H1 (cell line): ENCODE data around the gene TSHR. TPM values are rescaled to one million over a fixed set of nuclear protein-coding genes. Genes with fewer than 3 reads are reported as not detected.

Source experiments
- CTCF ChIA-PET: fragments of 300-600 bp; sonication (Branson Sonifier 250); formaldehyde crosslinking; loops from one replicate; lab custom pipeline; 2021; ENCODE audit not compliant: partially characterized antibody; lab: Charles Lee
- POLR2A ChIA-PET: fragments of 300-600 bp; sonication (Branson Sonifier 250); formaldehyde crosslinking; loops from one replicate; lab custom pipeline; 2021; ENCODE audit warnings: inconsistent platforms; ENCODE audit not compliant: partially characterized antibody; lab: Charles Lee
- DNase-seq, 2 experiments: peaks; one replicate each; pipeline versions ENCODE4 v3.0.0 to v3.0.0-alpha.2; 2010 to 2022; ENCODE audit warnings: low spot score in 2 of 2, low read depth in 1 of 2, mixed read lengths in 1 of 2
- FAIRE-seq: peaks from 2 replicates; lab custom pipeline; 2011; peaks lifted over from hg19 to GRCh38; lab: Jason Lieb, UNC
- H2AFZ ChIP-seq: 2 replicates; pipeline ENCODE4 v1.8.1; 2012; ENCODE audit warnings: low read length, inconsistent platforms
- H2AK5ac ChIP-seq: 2 replicates; pipeline ENCODE4 v1.6.1; 2013; ENCODE audit warnings: low read depth, low read length
- H2BK120ac ChIP-seq: replicated peaks from 2 replicates; pipeline ENCODE3; 2013; ENCODE audit warnings: low read depth, low read length, inconsistent platforms
- H2BK12ac ChIP-seq: 2 replicates; pipeline ENCODE4 v1.6.1; 2013; ENCODE audit warnings: low read depth, low read length
- H2BK15ac ChIP-seq: 2 replicates; pipeline ENCODE4 v1.6.1; 2013; ENCODE audit warnings: low read length
- H2BK20ac ChIP-seq: 2 replicates; pipeline ENCODE4 v1.6.1; 2013; ENCODE audit warnings: low read length
- H2BK5ac ChIP-seq: 2 replicates; pipeline ENCODE4 v1.6.1; 2013; ENCODE audit warnings: low read depth, low read length
- H3K14ac ChIP-seq: 2 replicates; pipeline ENCODE4 v1.6.1; 2013; ENCODE audit warnings: inconsistent platforms; ENCODE audit not compliant: insufficient read length
- H3K18ac ChIP-seq: 2 replicates; pipeline ENCODE4 v1.6.1; 2013; ENCODE audit warnings: low read length; ENCODE audit errors: extremely low read depth
- H3K23ac ChIP-seq: 2 replicates; pipeline ENCODE4 v1.6.1; 2013; ENCODE audit warnings: inconsistent platforms; ENCODE audit not compliant: insufficient read length
- H3K23me2 ChIP-seq: 2 replicates; pipeline ENCODE4 v1.6.1; 2013; ENCODE audit warnings: low read depth, low read length
- H3K27ac ChIP-seq: 2 replicates; pipeline ENCODE4 v1.6.1; 2011; ENCODE audit warnings: low read depth, low read length, inconsistent platforms
- H3K27me3 ChIP-seq, 4 experiments: replicated peaks in 1 of 4; 1 replicate in 1 of 4; 2 replicates in 3 of 4; pipeline versions ENCODE4 v1.6.1 to v1.8.1; 2011 to 2013; ENCODE audit warnings: low read length in 3 of 4, mild to moderate bottlenecking in 3 of 4, inconsistent platforms in 2 of 4, mixed read lengths in 2 of 4, moderate library complexity in 1 of 4; ENCODE audit not compliant: control insufficient read depth in 3 of 4, insufficient read depth in 3 of 4; ENCODE audit errors: extremely low read depth in 1 of 4
- H3K36me3 ChIP-seq, 4 experiments: 2 replicates each; pipeline versions ENCODE4 v1.6.1 to v1.8.1; 2011 to 2013; ENCODE audit warnings: mild to moderate bottlenecking in 4 of 4, low read length in 3 of 4, moderate library complexity in 2 of 4, control low read depth in 1 of 4, inconsistent platforms in 1 of 4; ENCODE audit not compliant: insufficient read depth in 4 of 4, control insufficient read depth in 2 of 4
- H3K4ac ChIP-seq: replicated peaks from 2 replicates; pipeline ENCODE3; 2013; ENCODE audit warnings: low read length, low read depth, mixed read lengths, inconsistent platforms; ENCODE audit not compliant: insufficient read length
- H3K4me1 ChIP-seq, 4 experiments: replicated peaks in 1 of 4; 1 replicate in 1 of 4; 2 replicates in 3 of 4; pipeline versions ENCODE4 v1.6.1 to v1.8.1; 2011 to 2013; ENCODE audit warnings: low read length in 3 of 4, inconsistent platforms in 2 of 4, mixed read lengths in 1 of 4; ENCODE audit not compliant: insufficient read depth in 4 of 4, control insufficient read depth in 3 of 4
- H3K4me2 ChIP-seq, 2 experiments: 2 replicates each; pipeline versions ENCODE4 v1.6.1 to v1.8.1; 2011 to 2013; ENCODE audit warnings: low read depth in 2 of 2, low read length in 2 of 2, control low read depth in 1 of 2, inconsistent platforms in 1 of 2, mild to moderate bottlenecking in 1 of 2; ENCODE audit not compliant: insufficient read depth in 1 of 2
- H3K4me3 ChIP-seq, 4 experiments: fragments of 200-600, 300-600 bp in 1 of 4; sonication (generic), shearing (Covaris generic), sonication (Bioruptor Twin) in 1 of 4; 2 replicates each; pipeline versions ENCODE4 v1.5.1 to v1.8.1; 2011 to 2016; ENCODE audit warnings: low read length in 4 of 4, low read depth in 3 of 4, control low read depth in 2 of 4, inconsistent platforms in 2 of 4, mild to moderate bottlenecking in 2 of 4, mixed read lengths in 1 of 4, moderate library complexity in 1 of 4; ENCODE audit not compliant: insufficient read depth in 2 of 4; ENCODE audit errors: extremely low read depth in 1 of 4
- H3K56ac ChIP-seq: replicated peaks from 2 replicates; pipeline ENCODE3; 2013; ENCODE audit warnings: low read depth, mild to moderate bottlenecking, mixed read lengths, low read length, inconsistent platforms; ENCODE audit not compliant: insufficient read length
- H3K79me1 ChIP-seq: 2 replicates; pipeline ENCODE4 v1.6.1; 2013; ENCODE audit warnings: low read depth, low read length, control low read depth
- H3K79me2 ChIP-seq, 2 experiments: 2 replicates each; pipeline versions ENCODE4 v1.6.1 to v1.8.1; 2012 to 2013; ENCODE audit warnings: low read length in 2 of 2, mild to moderate bottlenecking in 2 of 2, inconsistent platforms in 1 of 2; ENCODE audit not compliant: insufficient read depth in 2 of 2, control insufficient read depth in 1 of 2
- H3K9ac ChIP-seq, 4 experiments: replicated peaks in 1 of 4; 1 replicate in 1 of 4; 2 replicates in 3 of 4; pipeline versions ENCODE4 v1.6.1 to v1.8.1; 2011 to 2013; ENCODE audit warnings: low read depth in 3 of 4, low read length in 3 of 4, control low read depth in 2 of 4, mild to moderate bottlenecking in 2 of 4, moderate library complexity in 2 of 4, inconsistent platforms in 1 of 4; ENCODE audit errors: extremely low read depth in 1 of 4
- H3K9me3 ChIP-seq, 2 experiments: 2 replicates each; pipeline versions ENCODE4 v1.6.1 to v1.8.1; 2012 to 2013; ENCODE audit warnings: mild to moderate bottlenecking in 2 of 2, moderate library complexity in 2 of 2, control low read depth in 1 of 2, inconsistent platforms in 1 of 2, low read depth in 1 of 2, low read length in 1 of 2, mixed read lengths in 1 of 2; ENCODE audit not compliant: insufficient read depth in 2 of 2
- H4K20me1 ChIP-seq, 2 experiments: replicated peaks in 1 of 2; 2 replicates each; pipeline versions ENCODE3 to v1.8.1; 2011 to 2013; ENCODE audit warnings: inconsistent platforms in 2 of 2, low read length in 2 of 2, mild to moderate bottlenecking in 1 of 2; ENCODE audit not compliant: insufficient read depth in 2 of 2, control insufficient read depth in 1 of 2
- H4K5ac ChIP-seq: 2 replicates; pipeline ENCODE4 v1.6.1; 2013; ENCODE audit warnings: low read length, low read depth, mixed read lengths, inconsistent platforms; ENCODE audit not compliant: insufficient read length
- H4K8ac ChIP-seq: 2 replicates; pipeline ENCODE4 v1.8.0; 2013; ENCODE audit warnings: mild to moderate bottlenecking, moderate library complexity, low read length, inconsistent platforms; ENCODE audit not compliant: insufficient read depth; ENCODE audit errors: extremely low read depth
- H4K91ac ChIP-seq: replicated peaks from 2 replicates; pipeline ENCODE3; 2013; ENCODE audit warnings: low read length, mixed read lengths, inconsistent platforms; ENCODE audit not compliant: insufficient read length
- EP300 ChIP-seq, 2 experiments: IDR thresholded peaks; 1 replicate in 1 of 2; 2 replicates in 1 of 2; pipeline ENCODE4 v1.6.1; 2011 to 2012; ENCODE audit warnings: low read depth in 2 of 2, low read length in 2 of 2, mild to moderate bottlenecking in 2 of 2, borderline replicate concordance in 1 of 2, inconsistent platforms in 1 of 2, moderate library complexity in 1 of 2
- EZH2 ChIP-seq: fragments of 200-600 bp; sonication (generic); IDR thresholded peaks from 2 replicates; pipeline ENCODE4 v1.7.1; 2012; ENCODE audit warnings: low read depth, mild to moderate bottlenecking, moderate library complexity, low read length, inconsistent platforms; ENCODE audit not compliant: severe bottlenecking
- HDAC6 ChIP-seq: IDR thresholded peaks from one replicate; pipeline ENCODE4 v1.7.1; 2012; ENCODE audit warnings: low read depth, mild to moderate bottlenecking, inconsistent platforms, low read length, moderate library complexity
- JUND ChIP-seq: IDR thresholded peaks from 2 replicates; pipeline ENCODE4 v1.6.1; 2011; ENCODE audit warnings: mild to moderate bottlenecking, improper control_type of control experiment, low read length
- NRF1 ChIP-seq: IDR thresholded peaks from 2 replicates; pipeline ENCODE4 v1.6.1; 2011; ENCODE audit warnings: mild to moderate bottlenecking, low read depth, low read length, improper control_type of control experiment
- PHF8 ChIP-seq: fragments of 200-600 bp; sonication (generic); conservative IDR thresholded peaks from 2 replicates; pipeline ENCODE4 v1.7.1; 2012; ENCODE audit warnings: low read depth, mild to moderate bottlenecking, inconsistent platforms, low read length, moderate library complexity
- POLR2AphosphoS5 ChIP-seq: IDR thresholded peaks from 2 replicates; pipeline ENCODE4 v1.6.1; 2011; ENCODE audit warnings: low read depth, low read length
- RNF2 ChIP-seq: fragments of 200-900, 300-1000 bp; sonication (generic); IDR thresholded peaks from 2 replicates; pipeline ENCODE4 v1.7.1; 2016; ENCODE audit warnings: borderline replicate concordance, low read depth, mild to moderate bottlenecking, antibody characterized with exemption, low read length; ENCODE audit not compliant: poor library complexity, severe bottlenecking; ENCODE audit errors: missing control alignments
- TAF7 ChIP-seq: optimal IDR thresholded peaks from 2 replicates; pipeline ENCODE3; 2011; ENCODE audit warnings: low read depth, mild to moderate bottlenecking, inconsistent platforms, low read length, moderate library complexity, borderline replicate concordance
- TBP ChIP-seq: IDR thresholded peaks from 2 replicates; pipeline ENCODE4 v1.6.1; 2011; ENCODE audit warnings: low read depth, low read length, improper control_type of control experiment
- WGBS, 2 experiments: shearing (Covaris generic) in 1 of 2; methylation state at CpG; one replicate each; pipeline versions ENCODE4 v1.1.6 to v1.1.7; 2013 to 2015; ENCODE audit warnings: low lambda C conversion rate in 2 of 2, mixed read lengths in 2 of 2, inconsistent platforms in 1 of 2, low coverage in 1 of 2, missing lambda C conversion rate in 1 of 2; ENCODE audit not compliant: insufficient replicate concordance in 2 of 2, insufficient coverage in 1 of 2, insufficient read length in 1 of 2; ENCODE audit errors: extremely low coverage in 1 of 2, missing lambda C conversion rate in 1 of 2; 5-methylcytosine and 5-hydroxymethylcytosine counted together
- polyA plus RNA-seq, 7 experiments: library from polyadenylated mRNA; depleted of rRNA in 3 of 7; stranded (reverse) in 5 of 7; unstranded in 2 of 7; fragments of >200 nt in 5 of 7; fragments of 200-250 nt in 2 of 7; gene quantifications; 1 replicate in 5 of 7; 2 replicates in 1 of 7; 4 replicates in 1 of 7; pipeline versions ENCODE4 v1.2.1 to v1.2.3, GENCODE V29; 2011 to 2013; ENCODE audit warnings: missing spikeins in 2 of 7, mixed read lengths in 2 of 7
- total RNA-seq: library from RNA; stranded (reverse); fragmentation: NEBNext Ultra II Directional; extraction: Animal tissue kit (Norgen Biotek cat#: 25700); gene quantifications from 2 replicates; pipeline ENCODE4 v1.2.1, GENCODE V29; 2021
- TF ChIP-seq, protein P1 (sequence below), 3 experiments: IDR thresholded peaks; 1 replicate in 2 of 3; 2 replicates in 1 of 3; pipeline versions ENCODE4 v1.5.1 to v1.6.1; 2011; ENCODE audit warnings: low read length in 3 of 3, mild to moderate bottlenecking in 3 of 3, inconsistent platforms in 2 of 3, low read depth in 1 of 3, moderate library complexity in 1 of 3; ENCODE audit not compliant: insufficient read depth in 1 of 3; ENCODE audit errors: control extremely low read depth in 1 of 3

TSHR gene
- total and polyA plus RNA-seq, 2 of the 8 experiments (the other 6 are each of a cell fraction or from before 2014, with no cell fraction given), result 0.27 TPM; not detected in 1

DNA sequence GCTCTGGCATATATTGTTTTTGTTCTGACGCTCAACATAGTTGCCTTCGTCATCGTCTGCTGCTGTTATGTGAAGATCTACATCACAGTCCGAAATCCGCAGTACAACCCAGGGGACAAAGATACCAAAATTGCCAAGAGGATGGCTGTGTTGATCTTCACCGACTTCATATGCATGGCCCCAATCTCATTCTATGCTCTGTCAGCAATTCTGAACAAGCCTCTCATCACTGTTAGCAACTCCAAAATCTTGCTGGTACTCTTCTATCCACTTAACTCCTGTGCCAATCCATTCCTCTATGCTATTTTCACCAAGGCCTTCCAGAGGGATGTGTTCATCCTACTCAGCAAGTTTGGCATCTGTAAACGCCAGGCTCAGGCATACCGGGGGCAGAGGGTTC is 188.4 kb downstream of the TSHR start:
- no peak overlapping the region for H3K56ac ChIP-seq
- H2BK20ac ChIP-seq, result no peak overlapping the region
- H3K4ac ChIP-seq, result no peak overlapping the region
- no peaks in the 10 kb centered on the region for H3K23me2 ChIP-seq
- H3K79me1 ChIP-seq, result no peaks in the 10 kb centered on the region
- no peak overlapping the region for H3K23ac ChIP-seq
- no peak overlapping the region for H4K91ac ChIP-seq
- DNase-seq (no peak), FAIRE-seq (no peak)
- no peaks in the 10 kb centered on the region for H3K4me1 ChIP-seq
- no peaks in the 10 kb centered on the region for H3K9me3 ChIP-seq
- H3K4me2 ChIP-seq, result no peak overlapping the region
- WGBS, 2 experiments, result 90% methylated on average over 8 of the region's 8 CpGs; no CpG with 5 or more reads in 1 of the 2 experiments
- no peaks in the 10 kb centered on the region for H3K36me3 ChIP-seq
- H4K5ac ChIP-seq, result no peak overlapping the region
- H2BK120ac ChIP-seq, result no peak overlapping the region
- H4K8ac ChIP-seq, result no peak overlapping the region
- H3K27me3 ChIP-seq, result no peaks in the 10 kb centered on the region
- no peak overlapping the region for H2BK12ac ChIP-seq
- ChIA-PET POLR2A (interaction anchor here (1.1 kb wide), 1 partner anchor 75 kb away, joined by 3 read pairs; no protein-coding TSS in a partner anchor), CTCF (interaction anchor here (1.0 to 6.9 kb wide), 3 partner anchors 9 to 20 kb away, joined by 3 to 36 read pairs (median 5); no protein-coding TSS in a partner anchor)
- no peak overlapping the region for H3K4me3 ChIP-seq
- H3K27ac ChIP-seq, result no peak overlapping the region
- no peak overlapping the region for H2BK15ac ChIP-seq
- no peak overlapping the region for H2BK5ac ChIP-seq
- H3K79me2 ChIP-seq, result no peaks in the 10 kb centered on the region
- no peak overlapping the region for H3K9ac ChIP-seq
- no peak overlapping the region for H3K18ac ChIP-seq
- no peak overlapping the region for H2AFZ ChIP-seq
- no peak overlapping the region for H2AK5ac ChIP-seq
- H4K20me1 ChIP-seq, result no peaks in the 10 kb centered on the region
- H3K14ac ChIP-seq, result no peak overlapping the region
- no peak for TF ChIP-seq TBP
- TF ChIP-seq JUND, result no peak
- TF ChIP-seq POLR2AphosphoS5, result no peak
- TF ChIP-seq TAF7, result no peak
- TF ChIP-seq HDAC6, result no peak
- no peak for TF ChIP-seq NRF1
- TF ChIP-seq EP300 (IDR thresholded peaks at IDR 0.05; ENCODE audit: borderline replicate concordance in 1 of 2, low read depth in 2 of 2, low read length in 2 of 2), result no peak
- no peak for TF ChIP-seq RNF2
- TF ChIP-seq EZH2, result no peak
- TF ChIP-seq PHF8, result no peak
- TF ChIP-seq, protein P1, sequence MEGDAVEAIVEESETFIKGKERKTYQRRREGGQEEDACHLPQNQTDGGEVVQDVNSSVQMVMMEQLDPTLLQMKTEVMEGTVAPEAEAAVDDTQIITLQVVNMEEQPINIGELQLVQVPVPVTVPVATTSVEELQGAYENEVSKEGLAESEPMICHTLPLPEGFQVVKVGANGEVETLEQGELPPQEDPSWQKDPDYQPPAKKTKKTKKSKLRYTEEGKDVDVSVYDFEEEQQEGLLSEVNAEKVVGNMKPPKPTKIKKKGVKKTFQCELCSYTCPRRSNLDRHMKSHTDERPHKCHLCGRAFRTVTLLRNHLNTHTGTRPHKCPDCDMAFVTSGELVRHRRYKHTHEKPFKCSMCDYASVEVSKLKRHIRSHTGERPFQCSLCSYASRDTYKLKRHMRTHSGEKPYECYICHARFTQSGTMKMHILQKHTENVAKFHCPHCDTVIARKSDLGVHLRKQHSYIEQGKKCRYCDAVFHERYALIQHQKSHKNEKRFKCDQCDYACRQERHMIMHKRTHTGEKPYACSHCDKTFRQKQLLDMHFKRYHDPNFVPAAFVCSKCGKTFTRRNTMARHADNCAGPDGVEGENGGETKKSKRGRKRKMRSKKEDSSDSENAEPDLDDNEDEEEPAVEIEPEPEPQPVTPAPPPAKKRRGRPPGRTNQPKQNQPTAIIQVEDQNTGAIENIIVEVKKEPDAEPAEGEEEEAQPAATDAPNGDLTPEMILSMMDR (IDR thresholded peaks at IDR 0.05; ENCODE audit: control extremely low read depth in 1 of 3, insufficient read depth in 1 of 3, low read depth in 1 of 3, low read length in 3 of 3), result no peak
